AG09309 (cell line): ENCODE data around the gene TJP3.

Source experiments
- DNase-seq: peaks from one replicate; pipeline ENCODE4 v3.0.0-alpha.2; 2010; ENCODE audit warnings: low read depth
- H3K4me3 ChIP-seq: 2 replicates; pipeline ENCODE4 v1.5.1; 2011; ENCODE audit warnings: mild to moderate bottlenecking, low read depth, low read length, moderate library complexity; ENCODE audit not compliant: control insufficient read depth
- TF ChIP-seq, protein P1 (sequence below): IDR thresholded peaks from 2 replicates; pipeline ENCODE4 v1.5.1; 2011; ENCODE audit warnings: mild to moderate bottlenecking, low read depth, low read length, inconsistent platforms; ENCODE audit not compliant: insufficient read depth, control insufficient read depth; ENCODE audit errors: missing control alignments

Gene TJP3

DNA sequence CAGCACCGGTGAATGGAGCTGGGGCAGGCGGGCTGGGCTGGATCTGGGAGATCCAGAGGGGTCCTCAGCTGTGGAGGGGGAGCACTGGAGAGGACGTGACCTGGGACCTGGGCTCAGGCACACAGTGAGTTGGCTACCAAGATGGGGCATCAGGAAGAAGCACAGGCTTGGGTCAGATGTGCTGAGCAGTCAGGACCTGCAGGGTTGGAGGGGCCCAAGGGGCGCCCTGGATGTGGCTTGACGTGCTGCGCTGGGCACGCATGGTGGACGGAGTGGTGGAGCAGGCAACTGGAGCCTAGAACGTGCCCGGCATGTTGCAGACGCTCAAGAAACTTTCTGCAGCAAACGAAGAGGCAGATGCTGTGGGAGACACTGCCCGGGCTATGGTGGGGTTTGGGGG, 28.6 kb upstream of the TJP3 start:
- H3K4me3 ChIP-seq, result no peak overlapping the region
- no peak for DNase-seq
- TF ChIP-seq, protein P1, sequence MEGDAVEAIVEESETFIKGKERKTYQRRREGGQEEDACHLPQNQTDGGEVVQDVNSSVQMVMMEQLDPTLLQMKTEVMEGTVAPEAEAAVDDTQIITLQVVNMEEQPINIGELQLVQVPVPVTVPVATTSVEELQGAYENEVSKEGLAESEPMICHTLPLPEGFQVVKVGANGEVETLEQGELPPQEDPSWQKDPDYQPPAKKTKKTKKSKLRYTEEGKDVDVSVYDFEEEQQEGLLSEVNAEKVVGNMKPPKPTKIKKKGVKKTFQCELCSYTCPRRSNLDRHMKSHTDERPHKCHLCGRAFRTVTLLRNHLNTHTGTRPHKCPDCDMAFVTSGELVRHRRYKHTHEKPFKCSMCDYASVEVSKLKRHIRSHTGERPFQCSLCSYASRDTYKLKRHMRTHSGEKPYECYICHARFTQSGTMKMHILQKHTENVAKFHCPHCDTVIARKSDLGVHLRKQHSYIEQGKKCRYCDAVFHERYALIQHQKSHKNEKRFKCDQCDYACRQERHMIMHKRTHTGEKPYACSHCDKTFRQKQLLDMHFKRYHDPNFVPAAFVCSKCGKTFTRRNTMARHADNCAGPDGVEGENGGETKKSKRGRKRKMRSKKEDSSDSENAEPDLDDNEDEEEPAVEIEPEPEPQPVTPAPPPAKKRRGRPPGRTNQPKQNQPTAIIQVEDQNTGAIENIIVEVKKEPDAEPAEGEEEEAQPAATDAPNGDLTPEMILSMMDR, result no peak

DNA sequence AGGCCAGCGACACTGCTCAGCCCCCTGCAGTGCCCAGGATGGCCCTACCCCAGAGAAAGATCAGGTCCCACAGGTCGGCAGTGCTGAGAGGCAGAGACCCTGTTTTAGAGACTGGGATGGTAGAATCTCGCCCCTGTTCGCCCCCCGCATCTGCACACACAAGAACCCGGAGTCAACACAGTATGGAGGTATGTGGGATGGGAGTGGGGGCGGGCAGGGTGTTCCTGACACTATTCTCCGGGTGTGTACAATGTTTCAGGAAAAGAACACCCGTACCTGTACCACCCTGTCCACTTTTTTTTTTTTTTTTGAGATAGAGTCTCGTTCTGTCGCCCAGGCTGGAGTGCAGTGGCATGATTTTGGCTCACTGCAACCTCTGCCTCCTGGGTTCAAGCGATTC, 27.2 kb upstream of the TJP3 start:
- TF ChIP-seq, protein P1, result no peak

DNA sequence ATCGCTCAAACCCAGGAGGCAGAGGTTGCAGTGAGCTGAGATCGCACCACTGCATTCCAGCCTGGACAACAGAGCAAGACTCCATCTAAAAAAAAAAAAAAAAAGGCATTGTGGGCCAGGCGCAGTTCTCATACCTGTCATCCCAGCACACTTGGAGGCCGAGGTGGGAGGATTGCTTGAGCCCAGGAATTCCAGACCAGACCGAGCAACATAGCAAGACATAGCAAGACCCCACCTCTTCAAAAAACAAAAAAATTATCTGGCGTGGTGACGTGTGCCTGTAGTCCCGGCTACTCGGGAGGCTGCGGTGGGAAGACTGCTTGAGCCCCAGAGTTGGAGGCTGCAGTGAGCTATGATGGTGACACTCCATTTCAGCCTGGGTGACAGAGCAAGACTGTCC, 25.9 kb upstream of the TJP3 start:
- TF ChIP-seq, protein P1, result no peak
- DNase-seq, result no peak
- no peak overlapping the region for H3K4me3 ChIP-seq

More for the DNA sequence above, 27.2 kb upstream of the TJP3 start:
- H3K4me3 ChIP-seq, result no peak overlapping the region
- no peak for DNase-seq

DNA sequence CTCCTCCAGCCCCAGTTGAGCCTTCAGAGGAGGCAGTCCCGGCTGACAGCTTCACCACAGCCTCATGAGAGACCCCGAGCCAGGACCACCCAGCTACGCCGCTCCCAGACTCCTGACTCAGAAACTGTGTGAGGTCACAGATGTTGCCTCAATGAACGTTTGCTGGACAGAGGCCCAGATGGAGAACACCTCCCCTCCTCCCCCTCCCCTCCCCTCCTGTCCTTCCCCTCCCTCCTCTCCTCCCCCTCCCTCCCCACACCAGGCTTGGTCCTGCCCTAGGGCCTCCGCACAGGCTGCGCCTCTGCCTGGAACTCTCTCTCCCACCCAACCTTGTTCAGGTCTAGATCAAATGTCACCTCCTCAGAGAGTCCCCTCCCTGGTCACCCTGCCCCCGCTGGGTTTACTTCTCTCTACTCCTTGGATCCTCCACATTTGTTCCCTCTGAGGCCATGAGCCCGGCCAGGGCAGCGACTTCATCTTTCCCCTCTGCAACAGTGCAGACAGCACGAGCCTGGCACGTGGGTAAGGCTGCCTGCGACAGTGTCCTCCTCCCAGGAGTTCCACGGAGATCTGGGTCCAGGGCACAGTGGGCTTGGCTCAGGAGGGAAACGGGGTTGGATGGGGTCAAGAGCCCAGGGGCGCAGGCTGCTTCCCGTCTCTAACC, 25.3 kb upstream of the TJP3 start:
- DNase-seq, result no peak
- H3K4me3 ChIP-seq, result no peak overlapping the region

DNA sequence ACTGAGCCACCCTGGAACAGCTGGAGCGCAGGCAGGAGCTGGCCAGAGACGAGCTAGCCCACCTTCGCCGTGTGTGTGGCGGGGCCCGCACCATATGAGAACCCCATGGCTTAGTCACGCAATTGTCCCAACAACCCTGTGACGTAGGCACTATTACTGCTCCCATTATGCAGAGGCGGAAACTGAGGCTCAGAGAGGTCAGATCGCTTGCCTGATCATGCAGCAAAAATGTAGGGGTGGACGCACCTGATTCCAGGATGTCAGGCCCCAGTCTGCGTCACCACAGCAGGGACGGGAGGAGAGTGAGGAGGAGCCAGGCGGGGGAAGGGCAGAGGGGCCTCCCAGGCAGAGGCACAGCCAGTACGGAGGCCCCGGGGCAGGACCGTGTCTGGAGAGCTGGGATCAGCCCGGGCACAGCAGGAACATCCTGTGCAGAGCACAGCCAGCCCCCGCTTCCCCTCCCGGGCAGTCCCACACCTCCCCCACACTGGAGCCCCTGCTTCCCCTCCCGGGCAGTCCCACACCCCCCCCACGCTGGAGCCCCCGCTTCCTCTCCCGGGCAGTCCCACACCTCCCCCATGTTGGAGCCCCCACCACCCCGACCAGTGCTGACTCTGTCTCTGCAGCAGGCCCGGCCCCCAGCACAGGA, 24.7 kb upstream of the TJP3 start:
- TF ChIP-seq, protein P1, result no peak
- no peak for DNase-seq
- no peak overlapping the region for H3K4me3 ChIP-seq

More for the DNA sequence above, 25.3 kb upstream of the TJP3 start:
- TF ChIP-seq, protein P1, result no peak

DNA sequence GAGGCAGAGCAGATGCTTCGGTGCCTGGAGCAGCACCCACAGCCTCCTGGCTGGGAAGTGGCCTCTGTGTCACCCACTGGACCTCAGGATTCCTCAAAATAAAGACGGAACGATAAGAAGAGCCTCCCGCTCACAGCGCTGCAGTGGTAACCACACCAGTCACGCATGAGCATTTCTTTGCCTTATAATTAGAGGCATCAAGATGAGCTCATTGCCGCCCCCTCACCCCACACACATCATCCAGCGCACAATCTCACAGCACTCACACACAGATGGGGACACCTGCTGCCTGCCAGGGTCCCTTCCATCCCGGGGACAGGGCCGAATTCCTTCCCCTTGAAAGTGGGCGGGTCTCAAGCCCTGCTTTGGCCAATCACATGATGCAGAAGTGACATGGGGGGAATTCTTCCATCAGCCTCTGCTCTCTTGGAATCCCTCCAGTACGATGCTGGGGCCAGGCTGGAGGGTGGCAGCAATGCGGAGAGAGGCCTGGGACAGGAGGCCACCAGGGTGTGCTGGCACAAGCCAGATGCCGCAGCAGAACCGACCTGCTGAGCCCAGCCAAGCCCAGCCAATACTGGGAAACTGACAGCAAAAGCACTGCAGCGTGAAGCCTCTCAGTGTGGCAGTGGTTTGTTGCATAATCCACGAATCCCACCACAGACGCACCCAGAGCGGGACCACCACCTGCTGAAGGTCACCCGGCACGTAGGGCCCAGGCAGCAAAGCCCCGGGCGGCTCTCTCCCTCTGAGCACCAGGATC, 23.9 kb upstream of the TJP3 start:
- DNase-seq, result no peak
- no peak overlapping the region for H3K4me3 ChIP-seq
- TF ChIP-seq, protein P1, result no peak
